ENCODE measurements around the gene LCN10.
"Not testable (repeated sequence)": the region's sequence is repeated elsewhere in the genome, so short reads cannot be mapped to it uniquely, and the experiment has no call there.

LCN10 gene

DNA sequence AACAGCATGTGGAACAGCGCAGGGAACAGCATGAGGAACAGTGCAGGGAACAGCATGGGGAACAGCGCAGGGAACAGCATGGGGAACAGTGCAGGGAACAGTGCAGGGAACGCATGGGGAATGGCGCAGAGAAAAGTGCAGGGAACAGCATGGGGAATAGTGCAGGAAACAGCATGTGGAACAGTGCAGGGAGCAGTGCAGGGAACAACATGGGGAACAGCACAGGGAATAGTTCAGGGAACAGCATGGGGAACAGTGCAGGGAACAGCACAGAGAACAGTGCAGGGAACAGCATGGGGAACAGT, 13.3 kb upstream of the LCN10 start:
- H2BK15ac ChIP-seq (ENCODE audit: low read depth, poor library complexity, severe bottlenecking): no peak overlapping the region
- DNase-seq: no peak
- H3K4me1 ChIP-seq (ENCODE audit: control insufficient read depth, insufficient read depth, low read depth, low read length): peaks cover 3% of the 10 kb centered on the region
- no peak overlapping the region for H3K9ac ChIP-seq (ENCODE audit: low read length)
- peaks cover 20 to 51% of the 10 kb centered on the region in 2 experiments for H3K27me3 ChIP-seq (ENCODE audit: control insufficient read depth in 1 of 2, insufficient read depth in 1 of 2, low read length in 2 of 2)
- WGBS: 95% methylated on average over 4 of the region's 4 CpGs
- no peak overlapping the region for H2BK5ac ChIP-seq (ENCODE audit: low read depth, low read length, poor library complexity, severe bottlenecking)
- H3K23ac ChIP-seq (ENCODE audit: low read length in 2 of 2): no peak overlapping the region
- H2AK5ac ChIP-seq (ENCODE audit: low read length, severe bottlenecking): no peak overlapping the region
- no peak overlapping the region for H3K18ac ChIP-seq (ENCODE audit: low read depth in 1 of 2, low read length in 2 of 2)
- H3K14ac ChIP-seq (ENCODE audit: low read length in 2 of 2): no peak overlapping the region
- H2BK12ac ChIP-seq (ENCODE audit: low read length in 2 of 2): no peak overlapping the region
- no peak overlapping the region for H3K4me2 ChIP-seq (ENCODE audit: low read length, poor library complexity, severe bottlenecking)
- no peak overlapping the region for H3K27ac ChIP-seq (ENCODE audit: low read length, poor library complexity, severe bottlenecking)
- no peaks in the 10 kb centered on the region for H3K79me1 ChIP-seq (replicated peaks; ENCODE audit: low read length, poor library complexity, severe bottlenecking)
- H4K91ac ChIP-seq (ENCODE audit: low read length): no peak overlapping the region
- no peaks in the 10 kb centered on the region for H3K36me3 ChIP-seq (ENCODE audit: control insufficient read depth in 1 of 2, insufficient read depth in 2 of 2, low read depth in 1 of 2, low read length in 2 of 2)
- no peak overlapping the region for H2AFZ ChIP-seq (ENCODE audit: low read depth, low read length)
- H3K4me3 ChIP-seq (ENCODE audit: insufficient read depth in 1 of 2, low read depth in 1 of 2, low read length in 2 of 2): no peak overlapping the region
- H4K8ac ChIP-seq (ENCODE audit: low read length): no peak overlapping the region
- H3K9me3 ChIP-seq (ENCODE audit: control insufficient read depth, low read length): peaks cover 19% of the 10 kb centered on the region
- no peak overlapping the region for H2BK120ac ChIP-seq (ENCODE audit: low read depth, low read length)
- no peak overlapping the region for H3K4ac ChIP-seq (ENCODE audit: low read depth in 1 of 2, low read length in 2 of 2)

DNA sequence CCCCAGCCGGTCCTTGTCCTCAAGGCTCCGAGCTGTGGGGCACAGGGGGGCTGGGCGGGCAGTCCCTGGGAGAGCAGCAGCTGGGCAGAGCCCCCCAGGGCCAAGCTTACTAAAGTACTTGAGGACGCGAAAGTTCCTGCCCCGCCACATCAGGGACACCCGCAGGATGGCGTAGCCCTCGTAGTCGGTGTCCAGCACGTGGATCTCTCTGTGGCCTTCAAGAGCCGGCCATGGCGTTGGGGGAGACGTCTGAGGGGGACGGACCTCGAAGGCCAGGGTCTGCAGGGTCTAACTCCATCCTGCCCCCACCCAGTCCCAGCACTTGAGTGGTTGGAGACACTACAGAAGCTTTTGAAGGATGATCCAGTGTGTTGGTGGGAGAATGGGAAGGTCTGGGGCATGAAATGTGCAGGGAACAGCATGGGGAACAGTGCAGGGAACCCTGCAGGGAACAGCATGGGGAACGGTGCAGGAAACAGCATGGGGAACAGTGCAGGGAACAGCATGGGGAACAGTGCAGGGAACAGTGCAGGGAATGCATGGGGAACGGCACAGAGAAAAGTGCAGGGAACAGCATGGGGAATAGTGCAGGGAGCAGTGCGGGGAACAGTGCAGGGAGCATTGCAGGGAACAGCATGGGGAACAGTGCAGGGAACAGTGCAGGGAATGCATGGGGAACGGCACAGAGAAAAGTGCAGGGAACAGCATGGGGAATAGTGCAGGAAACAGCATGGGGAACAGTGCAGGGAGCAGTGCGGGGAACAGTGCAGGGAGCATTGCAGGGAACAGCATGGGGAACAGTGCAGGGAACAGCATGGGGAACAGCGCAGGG, 12.8 kb upstream of the LCN10 start:
- Histone ChIP-seq H3K9me3 (ENCODE audit: control insufficient read depth, low read length) (peaks cover 19% of the 10 kb centered on the region), H3K27me3 (ENCODE audit: control insufficient read depth in 1 of 2, insufficient read depth in 1 of 2, low read length in 2 of 2) (peaks cover 20 to 49% of the 10 kb centered on the region in 2 experiments)
- H3K18ac ChIP-seq (ENCODE audit: low read depth in 1 of 2, low read length in 2 of 2); H3K14ac ChIP-seq (ENCODE audit: low read length in 2 of 2); H3K23ac ChIP-seq (ENCODE audit: low read length in 2 of 2); H3K4me2 ChIP-seq (ENCODE audit: low read length, poor library complexity, severe bottlenecking); H3K79me1 ChIP-seq (replicated peaks; ENCODE audit: low read length, poor library complexity, severe bottlenecking); H2BK5ac ChIP-seq (ENCODE audit: low read depth, low read length, poor library complexity, severe bottlenecking); H3K9ac ChIP-seq (ENCODE audit: low read length); H4K8ac ChIP-seq (ENCODE audit: low read length); H4K91ac ChIP-seq (ENCODE audit: low read length); H2BK15ac ChIP-seq (ENCODE audit: low read depth, poor library complexity, severe bottlenecking); H2AK5ac ChIP-seq (ENCODE audit: low read length, severe bottlenecking); H2BK12ac ChIP-seq (ENCODE audit: low read length in 2 of 2); DNase-seq; H3K4me3 ChIP-seq (ENCODE audit: insufficient read depth in 1 of 2, low read depth in 1 of 2, low read length in 2 of 2); H3K27ac ChIP-seq (ENCODE audit: low read length, poor library complexity, severe bottlenecking); H3K4ac ChIP-seq (ENCODE audit: low read depth in 1 of 2, low read length in 2 of 2); H3K36me3 ChIP-seq (ENCODE audit: control insufficient read depth in 1 of 2, insufficient read depth in 2 of 2, low read depth in 1 of 2, low read length in 2 of 2); H3K4me1 ChIP-seq (ENCODE audit: control insufficient read depth, insufficient read depth, low read depth, low read length); H2AFZ ChIP-seq (ENCODE audit: low read depth, low read length); H2BK120ac ChIP-seq (ENCODE audit: low read depth, low read length): not testable (repeated sequence)
- WGBS: 94% methylated on average over 20 of the region's 22 CpGs

DNA sequence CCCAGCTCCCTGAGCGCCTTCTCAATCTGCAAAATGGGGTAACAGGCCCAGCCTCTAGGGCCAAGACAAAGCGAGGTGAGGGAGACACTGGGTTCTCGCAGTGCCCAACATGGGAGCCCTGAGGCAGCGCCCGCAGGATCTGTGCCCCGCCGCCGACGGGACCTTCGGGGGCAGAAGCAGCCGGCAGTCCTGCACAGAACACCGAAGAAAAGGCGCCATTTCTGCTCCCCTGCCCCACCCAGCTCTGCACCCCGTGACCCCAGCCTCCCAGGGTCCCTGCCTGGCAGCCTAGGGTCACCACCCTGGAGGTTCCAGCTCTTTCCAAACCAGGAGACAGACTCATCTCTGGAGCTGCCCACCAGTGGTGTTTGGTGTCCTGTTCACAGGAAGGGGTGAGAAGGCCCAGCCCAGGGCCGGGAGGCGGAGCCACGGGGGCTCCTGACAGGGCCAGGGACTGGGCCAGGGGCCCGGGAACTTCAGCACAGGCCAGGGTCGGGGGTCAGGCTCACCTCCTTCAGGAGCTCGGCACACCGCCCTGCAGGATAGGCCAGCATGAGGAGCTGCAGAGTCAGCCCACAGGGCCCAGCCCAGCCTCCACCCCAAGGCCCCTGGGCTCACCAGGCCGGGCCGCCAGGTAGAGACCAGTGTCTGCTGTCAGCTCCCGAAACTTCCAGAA, 12.0 kb upstream of the LCN10 start:
- H4K8ac ChIP-seq (ENCODE audit: low read length): no peak overlapping the region
- H2BK12ac ChIP-seq (ENCODE audit: low read length in 2 of 2): no peak overlapping the region
- no peak overlapping the region for H3K9ac ChIP-seq (ENCODE audit: low read length)
- no peak overlapping the region for H2BK5ac ChIP-seq (ENCODE audit: low read depth, low read length, poor library complexity, severe bottlenecking)
- no peak overlapping the region for H2BK120ac ChIP-seq (ENCODE audit: low read depth, low read length)
- no peak overlapping the region for H3K23ac ChIP-seq (ENCODE audit: low read length in 2 of 2)
- no peak overlapping the region for H3K27ac ChIP-seq (ENCODE audit: low read length, poor library complexity, severe bottlenecking)
- no peak for DNase-seq
- peaks cover 16 to 43% of the 10 kb centered on the region in 2 experiments for H3K27me3 ChIP-seq (ENCODE audit: control insufficient read depth in 1 of 2, insufficient read depth in 1 of 2, low read length in 2 of 2)
- no peak overlapping the region for H3K4ac ChIP-seq (ENCODE audit: low read depth in 1 of 2, low read length in 2 of 2)
- H2BK15ac ChIP-seq (ENCODE audit: low read depth, poor library complexity, severe bottlenecking): no peak overlapping the region
- H4K91ac ChIP-seq (ENCODE audit: low read length): no peak overlapping the region
- H3K4me2 ChIP-seq (ENCODE audit: low read length, poor library complexity, severe bottlenecking): no peak overlapping the region
- no peak overlapping the region for H2AK5ac ChIP-seq (ENCODE audit: low read length, severe bottlenecking)
- H3K36me3 ChIP-seq (ENCODE audit: control insufficient read depth in 1 of 2, insufficient read depth in 2 of 2, low read depth in 1 of 2, low read length in 2 of 2): no peaks in the 10 kb centered on the region
- no peak overlapping the region for H2AFZ ChIP-seq (ENCODE audit: low read depth, low read length)
- WGBS: 82% methylated on average over 23 of the region's 24 CpGs
- H3K4me1 ChIP-seq (ENCODE audit: control insufficient read depth, insufficient read depth, low read depth, low read length): peaks cover 3% of the 10 kb centered on the region
- H3K14ac ChIP-seq (ENCODE audit: low read length in 2 of 2): no peak overlapping the region
- no peak overlapping the region for H3K4me3 ChIP-seq (ENCODE audit: insufficient read depth in 1 of 2, low read depth in 1 of 2, low read length in 2 of 2)
- peaks cover 19% of the 10 kb centered on the region for H3K9me3 ChIP-seq (ENCODE audit: control insufficient read depth, low read length)
- no peaks in the 10 kb centered on the region for H3K79me1 ChIP-seq (replicated peaks; ENCODE audit: low read length, poor library complexity, severe bottlenecking)
- no peak overlapping the region for H3K18ac ChIP-seq (ENCODE audit: low read depth in 1 of 2, low read length in 2 of 2)

DNA sequence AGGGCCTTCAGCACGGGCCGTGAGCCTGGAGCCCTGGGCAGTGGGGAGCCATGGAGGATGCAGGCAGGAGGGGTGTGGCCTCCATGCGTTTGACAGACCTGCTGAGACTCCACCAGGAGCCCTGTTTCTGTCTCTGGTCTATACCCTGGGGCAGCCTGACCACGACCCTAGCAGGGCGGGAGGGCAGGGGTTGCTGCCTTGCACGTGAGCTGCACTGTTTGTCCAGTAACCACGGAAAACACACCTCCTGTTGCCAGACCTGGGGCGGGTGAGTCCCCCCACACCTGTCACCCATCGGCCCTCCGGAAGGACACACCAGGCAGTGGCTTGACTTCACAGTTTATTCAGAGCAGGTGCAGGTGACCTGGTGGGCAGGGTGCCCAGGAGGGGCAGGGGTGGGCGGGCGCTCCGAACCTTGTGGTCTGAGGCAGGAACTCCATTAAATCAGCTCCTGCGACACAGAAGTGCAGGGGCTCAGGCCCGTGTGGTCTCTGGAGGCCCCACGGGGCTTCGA, 11.4 kb upstream of the LCN10 start:
- 89% methylated on average over 17 of the region's 17 CpGs for WGBS
- H2BK12ac ChIP-seq (ENCODE audit: low read length in 2 of 2): no peak overlapping the region
- no peak overlapping the region for H2AK5ac ChIP-seq (ENCODE audit: low read length, severe bottlenecking)
- H3K9me3 ChIP-seq (ENCODE audit: control insufficient read depth, low read length): peaks cover 19% of the 10 kb centered on the region
- no peak overlapping the region for H2BK5ac ChIP-seq (ENCODE audit: low read depth, low read length, poor library complexity, severe bottlenecking)
- H3K14ac ChIP-seq (ENCODE audit: low read length in 2 of 2): no peak overlapping the region
- no peak overlapping the region for H2BK120ac ChIP-seq (ENCODE audit: low read depth, low read length)
- no peaks in the 10 kb centered on the region for H3K79me1 ChIP-seq (replicated peaks; ENCODE audit: low read length, poor library complexity, severe bottlenecking)
- H3K4me1 ChIP-seq (ENCODE audit: control insufficient read depth, insufficient read depth, low read depth, low read length): peaks cover 3% of the 10 kb centered on the region
- peaks cover 0 to 2% of the 10 kb centered on the region in 2 experiments for H3K36me3 ChIP-seq (ENCODE audit: control insufficient read depth in 1 of 2, insufficient read depth in 2 of 2, low read depth in 1 of 2, low read length in 2 of 2)
- no peak overlapping the region for H3K4ac ChIP-seq (ENCODE audit: low read depth in 1 of 2, low read length in 2 of 2)
- no peak overlapping the region for H3K27ac ChIP-seq (ENCODE audit: low read length, poor library complexity, severe bottlenecking)
- H3K9ac ChIP-seq (ENCODE audit: low read length): no peak overlapping the region
- H3K4me3 ChIP-seq (ENCODE audit: insufficient read depth in 1 of 2, low read depth in 1 of 2, low read length in 2 of 2): peak overlapping the region in 1 of 2 experiments; percentile 0
- no peak overlapping the region for H4K8ac ChIP-seq (ENCODE audit: low read length)
- no peak overlapping the region for H3K4me2 ChIP-seq (ENCODE audit: low read length, poor library complexity, severe bottlenecking)
- H3K18ac ChIP-seq (ENCODE audit: low read depth in 1 of 2, low read length in 2 of 2): no peak overlapping the region
- no peak overlapping the region for H2AFZ ChIP-seq (ENCODE audit: low read depth, low read length)
- no peak overlapping the region for H3K23ac ChIP-seq (ENCODE audit: low read length in 2 of 2)
- H2BK15ac ChIP-seq (ENCODE audit: low read depth, poor library complexity, severe bottlenecking): no peak overlapping the region
- DNase-seq: no peak
- H3K27me3 ChIP-seq (ENCODE audit: control insufficient read depth in 1 of 2, insufficient read depth in 1 of 2, low read length in 2 of 2): peaks cover 20 to 45% of the 10 kb centered on the region in 2 experiments
- H4K91ac ChIP-seq (ENCODE audit: low read length): no peak overlapping the region
